ENCODE data around the gene LOXL4.

GRCh38 chr10:98240524-98240923, 27.5 kb downstream of the LOXL4 start:
- TF ChIP-seq, protein P1, sequence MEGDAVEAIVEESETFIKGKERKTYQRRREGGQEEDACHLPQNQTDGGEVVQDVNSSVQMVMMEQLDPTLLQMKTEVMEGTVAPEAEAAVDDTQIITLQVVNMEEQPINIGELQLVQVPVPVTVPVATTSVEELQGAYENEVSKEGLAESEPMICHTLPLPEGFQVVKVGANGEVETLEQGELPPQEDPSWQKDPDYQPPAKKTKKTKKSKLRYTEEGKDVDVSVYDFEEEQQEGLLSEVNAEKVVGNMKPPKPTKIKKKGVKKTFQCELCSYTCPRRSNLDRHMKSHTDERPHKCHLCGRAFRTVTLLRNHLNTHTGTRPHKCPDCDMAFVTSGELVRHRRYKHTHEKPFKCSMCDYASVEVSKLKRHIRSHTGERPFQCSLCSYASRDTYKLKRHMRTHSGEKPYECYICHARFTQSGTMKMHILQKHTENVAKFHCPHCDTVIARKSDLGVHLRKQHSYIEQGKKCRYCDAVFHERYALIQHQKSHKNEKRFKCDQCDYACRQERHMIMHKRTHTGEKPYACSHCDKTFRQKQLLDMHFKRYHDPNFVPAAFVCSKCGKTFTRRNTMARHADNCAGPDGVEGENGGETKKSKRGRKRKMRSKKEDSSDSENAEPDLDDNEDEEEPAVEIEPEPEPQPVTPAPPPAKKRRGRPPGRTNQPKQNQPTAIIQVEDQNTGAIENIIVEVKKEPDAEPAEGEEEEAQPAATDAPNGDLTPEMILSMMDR (IDR thresholded peaks at IDR 0.05) = no peak
- TF ChIP-seq POLR2A (IDR thresholded peaks at IDR 0.05) = no peak

All from uterus (tissue), 2 donors.